Gastrocnemius medialis (tissue), 4 donors: ENCODE results near the gene ASTN2.

Experiments
- POLR2A ChIP-seq, 2 donors: fragments of 450-650 bp; IDR thresholded peaks; one replicate each; pipeline ENCODE4 v1.6.1; 2017; ENCODE audit warnings: antibody characterized with exemption in 2 of 2, mild to moderate bottlenecking in 2 of 2, moderate library complexity in 2 of 2
- TF ChIP-seq, protein P1 (sequence below), 5 experiments: fragments of 450-650 bp in 3 of 5; fragments of 200-600 bp in 2 of 5; sonication (generic) in 2 of 5; IDR thresholded peaks in 4 of 5; conservative IDR thresholded peaks in 1 of 5; 1 replicate in 4 of 5; 2 replicates in 1 of 5; pipeline ENCODE4 v1.5.1; 2016 to 2019; ENCODE audit warnings: antibody characterized with exemption in 5 of 5, mild to moderate bottlenecking in 3 of 5, moderate library complexity in 3 of 5

DNA sequence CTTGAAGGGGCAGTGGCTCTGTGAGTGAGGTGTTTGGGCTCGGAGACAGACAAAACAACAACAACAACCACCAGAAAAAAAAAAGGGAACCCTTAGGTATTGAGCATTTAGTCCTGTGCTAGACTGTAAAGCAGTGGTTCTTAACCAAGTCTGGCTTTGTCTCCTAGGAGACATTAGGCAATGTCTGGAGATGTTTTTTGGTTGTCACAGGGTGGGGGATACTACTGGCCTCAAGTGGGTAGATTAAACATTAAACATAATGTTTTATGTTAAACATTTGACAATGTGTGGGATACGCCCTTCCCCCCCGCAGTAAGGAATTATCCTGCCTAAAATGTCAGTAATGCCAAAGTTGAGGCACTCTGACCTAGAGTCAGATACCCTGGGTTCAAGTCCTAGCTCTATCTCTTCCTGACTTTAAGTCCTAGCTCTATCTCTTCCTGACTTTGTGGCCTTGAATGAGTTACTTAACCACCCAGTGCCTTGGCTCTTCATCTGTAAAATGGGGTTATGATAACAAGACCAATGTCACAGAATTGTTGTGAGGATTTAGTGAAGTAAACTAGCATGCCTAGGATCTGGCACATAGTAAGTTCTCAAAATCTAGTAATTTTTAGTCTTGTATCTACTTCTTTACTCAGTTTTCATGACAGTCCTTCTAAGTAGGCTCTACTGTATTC, 725.9 kb downstream of the ASTN2 start:
- TF ChIP-seq, protein P1, sequence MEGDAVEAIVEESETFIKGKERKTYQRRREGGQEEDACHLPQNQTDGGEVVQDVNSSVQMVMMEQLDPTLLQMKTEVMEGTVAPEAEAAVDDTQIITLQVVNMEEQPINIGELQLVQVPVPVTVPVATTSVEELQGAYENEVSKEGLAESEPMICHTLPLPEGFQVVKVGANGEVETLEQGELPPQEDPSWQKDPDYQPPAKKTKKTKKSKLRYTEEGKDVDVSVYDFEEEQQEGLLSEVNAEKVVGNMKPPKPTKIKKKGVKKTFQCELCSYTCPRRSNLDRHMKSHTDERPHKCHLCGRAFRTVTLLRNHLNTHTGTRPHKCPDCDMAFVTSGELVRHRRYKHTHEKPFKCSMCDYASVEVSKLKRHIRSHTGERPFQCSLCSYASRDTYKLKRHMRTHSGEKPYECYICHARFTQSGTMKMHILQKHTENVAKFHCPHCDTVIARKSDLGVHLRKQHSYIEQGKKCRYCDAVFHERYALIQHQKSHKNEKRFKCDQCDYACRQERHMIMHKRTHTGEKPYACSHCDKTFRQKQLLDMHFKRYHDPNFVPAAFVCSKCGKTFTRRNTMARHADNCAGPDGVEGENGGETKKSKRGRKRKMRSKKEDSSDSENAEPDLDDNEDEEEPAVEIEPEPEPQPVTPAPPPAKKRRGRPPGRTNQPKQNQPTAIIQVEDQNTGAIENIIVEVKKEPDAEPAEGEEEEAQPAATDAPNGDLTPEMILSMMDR (IDR thresholded peaks at IDR 0.05 in 4 of 5, conservative IDR thresholded peaks at IDR 0.05 in 1 of 5), result no peak
- TF ChIP-seq POLR2A (IDR thresholded peaks at IDR 0.05), result no peak
